DOHH2 (cell line): ENCODE results near the gene FRMD8.

Experiments
- H3F3A ChIP-seq: fragments of 200-600 bp; sonication (generic), shearing (Covaris generic); 2 replicates; pipeline ENCODE4 v1.6.0; 2016; ENCODE audit warnings: antibody characterized with exemption, mild to moderate bottlenecking; ENCODE audit not compliant: control insufficient read depth, insufficient read depth
- H3K27ac ChIP-seq: fragments of 200-600 bp; sonication (generic); 2 replicates; pipeline ENCODE4 v1.5.1; 2014; ENCODE audit warnings: low read depth, mild to moderate bottlenecking, low read length, moderate library complexity
- H3K27me3 ChIP-seq: fragments of 200-600 bp; sonication (generic); 2 replicates; pipeline ENCODE4 v1.6.1; 2014; ENCODE audit warnings: mild to moderate bottlenecking, low read length, mixed read lengths; ENCODE audit not compliant: control insufficient read depth
- H3K36me3 ChIP-seq: fragments of 200-600 bp; sonication (generic); 2 replicates; pipeline ENCODE4 v1.6.1; 2014; ENCODE audit warnings: mild to moderate bottlenecking, low read length, moderate library complexity, mixed read lengths; ENCODE audit not compliant: control insufficient read depth
- H3K4me1 ChIP-seq: fragments of 200-600 bp; sonication (generic); 2 replicates; pipeline ENCODE4 v1.6.1; 2014; ENCODE audit warnings: mild to moderate bottlenecking, low read length, mixed read lengths; ENCODE audit not compliant: control insufficient read depth
- H3K4me2 ChIP-seq: fragments of 200-600 bp; sonication (generic); 2 replicates; pipeline ENCODE4 v1.6.0; 2014; ENCODE audit warnings: mild to moderate bottlenecking, low read length, moderate library complexity
- H3K4me3 ChIP-seq: fragments of 200-600 bp; sonication (generic); 2 replicates; pipeline ENCODE4 v1.5.1; 2014; ENCODE audit warnings: mild to moderate bottlenecking, low read length, mixed read lengths
- H3K79me2 ChIP-seq: fragments of 200-600 bp; sonication (generic); 2 replicates; pipeline ENCODE4 v1.6.1; 2014; ENCODE audit warnings: mild to moderate bottlenecking, low read length, mixed read lengths; ENCODE audit not compliant: control insufficient read depth
- H3K9me2 ChIP-seq: fragments of 200-600 bp; sonication (generic); replicated peaks from 2 replicates; pipeline ENCODE4 v1.6.1; 2014; ENCODE audit warnings: mild to moderate bottlenecking, low read length, mixed read lengths; ENCODE audit not compliant: control insufficient read depth
- H3K9me3 ChIP-seq: fragments of 200-600 bp; sonication (generic); 2 replicates; pipeline ENCODE4 v1.6.1; 2014; ENCODE audit warnings: antibody characterized with exemption, low read length, mixed read lengths; ENCODE audit not compliant: control insufficient read depth, insufficient read depth
- H4K20me1 ChIP-seq: fragments of 200-600 bp; sonication (generic); 2 replicates; pipeline ENCODE4 v1.6.0; 2014; ENCODE audit warnings: low read depth, mild to moderate bottlenecking, antibody characterized with exemption, low read length, moderate library complexity; ENCODE audit not compliant: control insufficient read depth, insufficient read depth
- CTCF ChIP-seq: fragments of 200-600 bp; sonication (generic); IDR thresholded peaks from one replicate; pipeline ENCODE4 v1.5.1; 2014; ENCODE audit warnings: antibody characterized with exemption, mild to moderate bottlenecking, low read depth, low read length; ENCODE audit not compliant: poor library complexity, severe bottlenecking
- EZH2phosphoT487 ChIP-seq: fragments of 200-600 bp; sonication (generic); IDR thresholded peaks from 2 replicates; pipeline ENCODE4 v1.6.1; 2017; ENCODE audit warnings: borderline replicate concordance, mild to moderate bottlenecking, antibody characterized with exemption, low read length, moderate library complexity, mixed read lengths

The FRMD8 gene

GRCh38 chr11:65444314-65445051 lies 58.0 kb downstream of the FRMD8 start:
- H3K27me3 ChIP-seq: no peaks in the 10 kb centered on the region
- peaks cover 21% of the 10 kb centered on the region for H3K79me2 ChIP-seq
- no peaks in the 10 kb centered on the region for H3K9me2 ChIP-seq
- no peaks in the 10 kb centered on the region for H3K9me3 ChIP-seq
- TF ChIP-seq EZH2phosphoT487 (no peak), CTCF (no peak)
- no peak overlapping the region for H3K4me2 ChIP-seq
- H3K27ac ChIP-seq: peak overlapping the region; percentile 55; the same call in 1 of the 2 replicates
- H3K4me3 ChIP-seq: no peak overlapping the region
- H4K20me1 ChIP-seq: no peaks in the 10 kb centered on the region; the same call in 1 of the 2 replicates
- H3K4me1 ChIP-seq: peaks cover 74% of the 10 kb centered on the region
- H3F3A ChIP-seq: peaks cover 31% of the 10 kb centered on the region
- H3K36me3 ChIP-seq: peaks cover 22% of the 10 kb centered on the region

GRCh38 chr11:65445101-65445603 lies 58.7 kb downstream of the FRMD8 start:
- Histone ChIP-seq H4K20me1 (no peaks in the 10 kb centered on the region; the same call in 1 of the 2 replicates), H3K4me2 (no peak overlapping the region), H3K36me3 (peaks cover 22% of the 10 kb centered on the region), H3K27ac (no peak overlapping the region), H3K4me3 (no peak overlapping the region), H3K27me3 (no peaks in the 10 kb centered on the region), H3K9me2 (no peaks in the 10 kb centered on the region), H3K9me3 (no peaks in the 10 kb centered on the region), H3F3A (peaks cover 27% of the 10 kb centered on the region), H3K79me2 (peaks cover 16% of the 10 kb centered on the region), H3K4me1 (peaks cover 67% of the 10 kb centered on the region)
- TF ChIP-seq CTCF (no peak), EZH2phosphoT487 (no peak)

GRCh38 chr11:65445604-65446445 lies 59.4 kb downstream of the FRMD8 start:
- Histone ChIP-seq H4K20me1 (no peaks in the 10 kb centered on the region; the same call in 1 of the 2 replicates), H3K79me2 (peaks cover 12% of the 10 kb centered on the region), H3K4me2 (no peak overlapping the region), H3K36me3 (peaks cover 22% of the 10 kb centered on the region), H3K9me3 (no peaks in the 10 kb centered on the region), H3K4me3 (no peak overlapping the region), H3F3A (peaks cover 22% of the 10 kb centered on the region), H3K4me1 (peaks cover 61% of the 10 kb centered on the region), H3K27me3 (no peaks in the 10 kb centered on the region), H3K27ac (no peak overlapping the region), H3K9me2 (no peaks in the 10 kb centered on the region)
- no peak for TF ChIP-seq CTCF
- no peak for TF ChIP-seq EZH2phosphoT487
